ENCODE data around the gene FGF9. TPM values are rescaled to one million over a fixed set of nuclear protein-coding genes. Genes with fewer than 3 reads are reported as not detected.
A peak's percentile ranks its signal among the peaks of the same experiment; 100 is the strongest.

FGF9 gene
- total and polyA plus RNA-seq, 10 donors: 0.06 to 0.26 (median 0.17) TPM; not detected in 4

DNA sequence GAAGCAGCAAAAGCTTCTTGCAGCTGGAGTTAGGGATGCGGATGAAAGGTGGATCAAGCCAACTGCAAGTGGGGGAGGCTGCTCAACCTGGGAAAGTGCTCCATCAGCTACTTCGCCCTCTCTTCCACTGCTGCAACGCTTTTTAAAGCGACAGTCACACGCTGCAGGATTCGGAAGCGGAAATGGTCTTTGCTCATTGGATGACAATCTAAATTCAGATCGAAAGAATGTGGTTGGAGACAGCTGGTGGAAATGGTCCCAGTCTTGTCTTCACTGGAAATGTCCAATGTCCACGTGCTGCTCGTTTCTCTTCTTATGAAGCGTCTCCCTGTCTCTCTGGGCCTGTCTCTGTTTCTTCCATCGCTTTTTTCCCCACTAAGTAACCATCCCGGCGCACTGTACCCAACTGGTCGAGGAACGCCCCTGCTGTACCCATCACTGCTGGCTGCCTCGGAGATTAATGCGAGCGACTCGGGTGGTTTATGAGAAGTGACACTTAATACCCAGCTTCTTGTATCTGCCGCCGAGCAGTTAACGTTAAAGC lies 2.1 kb upstream of the FGF9 start:
- no peak for DNase-seq
- Histone ChIP-seq H3K4me3 (peak overlapping the region; percentile 58 to 88 (median 76)), H3K27me3 (replicated peaks in 1 of 7) (peaks cover 0 to 94% (median 46%) of the 10 kb centered on the region in 7 donors), H3K36me3 (no peaks in the 10 kb centered on the region), H3K27ac (no peak overlapping the region), H3K9me3 (no peaks in the 10 kb centered on the region), H3K4me1 (peaks cover 24 to 54% (median 45%) of the 10 kb centered on the region in 6 donors)
- intact Hi-C loops (cut with DNase I; ENCODE audit: low total_unique reads): no loop called here
- TF ChIP-seq POLR2A (IDR thresholded peaks at IDR 0.05) (no peak), POLR2AphosphoS5 (IDR thresholded peaks at IDR 0.05) (no peak)
- TF ChIP-seq, protein P1, sequence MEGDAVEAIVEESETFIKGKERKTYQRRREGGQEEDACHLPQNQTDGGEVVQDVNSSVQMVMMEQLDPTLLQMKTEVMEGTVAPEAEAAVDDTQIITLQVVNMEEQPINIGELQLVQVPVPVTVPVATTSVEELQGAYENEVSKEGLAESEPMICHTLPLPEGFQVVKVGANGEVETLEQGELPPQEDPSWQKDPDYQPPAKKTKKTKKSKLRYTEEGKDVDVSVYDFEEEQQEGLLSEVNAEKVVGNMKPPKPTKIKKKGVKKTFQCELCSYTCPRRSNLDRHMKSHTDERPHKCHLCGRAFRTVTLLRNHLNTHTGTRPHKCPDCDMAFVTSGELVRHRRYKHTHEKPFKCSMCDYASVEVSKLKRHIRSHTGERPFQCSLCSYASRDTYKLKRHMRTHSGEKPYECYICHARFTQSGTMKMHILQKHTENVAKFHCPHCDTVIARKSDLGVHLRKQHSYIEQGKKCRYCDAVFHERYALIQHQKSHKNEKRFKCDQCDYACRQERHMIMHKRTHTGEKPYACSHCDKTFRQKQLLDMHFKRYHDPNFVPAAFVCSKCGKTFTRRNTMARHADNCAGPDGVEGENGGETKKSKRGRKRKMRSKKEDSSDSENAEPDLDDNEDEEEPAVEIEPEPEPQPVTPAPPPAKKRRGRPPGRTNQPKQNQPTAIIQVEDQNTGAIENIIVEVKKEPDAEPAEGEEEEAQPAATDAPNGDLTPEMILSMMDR (IDR thresholded peaks at IDR 0.05 in 8 of 11, conservative IDR thresholded peaks at IDR 0.05 in 3 of 11): no peak
- WGBS, 5 donors: 6 to 8% (median 7%) methylated on average over 23 of the region's 23 CpGs

DNA sequence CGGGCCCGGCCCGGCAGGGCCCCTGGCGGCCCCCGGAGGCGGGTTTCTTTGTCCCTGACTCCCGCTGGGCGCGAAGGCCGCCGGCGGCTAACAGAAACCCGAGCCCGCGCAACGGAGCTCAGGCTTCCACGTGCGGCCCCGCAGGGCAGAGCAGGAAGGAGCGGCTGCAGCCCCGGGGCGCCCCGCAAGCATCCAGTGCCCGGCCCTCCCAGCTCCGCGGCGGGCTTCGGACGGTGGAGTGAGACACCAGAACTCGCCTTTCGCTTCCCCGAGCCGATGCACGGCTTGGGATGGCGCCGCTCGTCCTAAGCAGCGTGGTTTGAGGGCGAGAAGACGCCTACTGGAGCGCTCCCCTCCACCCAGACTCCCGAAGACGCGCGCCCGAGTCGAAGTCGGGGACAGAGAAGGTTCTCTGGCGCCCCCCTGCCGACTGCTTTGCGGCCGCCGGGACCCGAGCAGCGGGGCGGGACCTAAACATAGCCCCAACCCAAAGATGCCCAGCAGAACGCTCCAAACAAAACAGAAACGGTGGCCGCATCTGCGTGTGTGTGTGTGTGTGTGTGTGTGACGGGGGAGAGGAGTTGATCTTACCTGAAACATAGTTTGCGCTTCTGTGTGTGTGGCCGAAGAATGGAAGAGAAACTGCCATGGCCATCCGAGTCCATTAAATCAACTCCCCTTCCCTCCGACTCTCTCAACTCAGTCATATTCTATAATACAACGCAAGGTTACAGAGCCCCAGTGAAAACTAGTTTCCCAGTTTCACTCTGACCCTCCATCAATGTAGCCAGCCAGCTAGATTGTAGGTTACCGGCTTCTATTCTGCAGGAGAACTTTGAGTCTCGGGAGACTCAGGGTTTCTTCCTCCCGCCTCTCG lies 629 bp upstream of the FGF9 start:
- H3K4me3 ChIP-seq: peak overlapping the region; percentile 58 to 88 (median 76)
- 0 to 2% (median 0%) methylated on average over 33 to 70 of the region's 70 CpGs for WGBS, 5 donors
- H3K4me1 ChIP-seq: peaks cover 27 to 68% (median 59%) of the 10 kb centered on the region in 6 donors
- peak; percentile 90 for DNase-seq
- TF ChIP-seq POLR2A (IDR thresholded peaks at IDR 0.05) (no peak), POLR2AphosphoS5 (IDR thresholded peaks at IDR 0.05) (peak in 2 of 3 donors; percentile 18 to 26)
- TF ChIP-seq, protein P1 (IDR thresholded peaks at IDR 0.05 in 8 of 11, conservative IDR thresholded peaks at IDR 0.05 in 3 of 11): peak in 1 of 11 experiments; percentile 4
- peaks cover 0 to 99% (median 50%) of the 10 kb centered on the region in 7 donors for H3K27me3 ChIP-seq (replicated peaks in 1 of 7)
- H3K36me3 ChIP-seq: no peaks in the 10 kb centered on the region
- intact Hi-C loops (cut with DNase I; ENCODE audit: low total_unique reads): no loop called here
- H3K9me3 ChIP-seq: no peaks in the 10 kb centered on the region
- peak overlapping the region in 4 of 8 donors; percentile 3 to 59 (median 45) for H3K27ac ChIP-seq

DNA sequence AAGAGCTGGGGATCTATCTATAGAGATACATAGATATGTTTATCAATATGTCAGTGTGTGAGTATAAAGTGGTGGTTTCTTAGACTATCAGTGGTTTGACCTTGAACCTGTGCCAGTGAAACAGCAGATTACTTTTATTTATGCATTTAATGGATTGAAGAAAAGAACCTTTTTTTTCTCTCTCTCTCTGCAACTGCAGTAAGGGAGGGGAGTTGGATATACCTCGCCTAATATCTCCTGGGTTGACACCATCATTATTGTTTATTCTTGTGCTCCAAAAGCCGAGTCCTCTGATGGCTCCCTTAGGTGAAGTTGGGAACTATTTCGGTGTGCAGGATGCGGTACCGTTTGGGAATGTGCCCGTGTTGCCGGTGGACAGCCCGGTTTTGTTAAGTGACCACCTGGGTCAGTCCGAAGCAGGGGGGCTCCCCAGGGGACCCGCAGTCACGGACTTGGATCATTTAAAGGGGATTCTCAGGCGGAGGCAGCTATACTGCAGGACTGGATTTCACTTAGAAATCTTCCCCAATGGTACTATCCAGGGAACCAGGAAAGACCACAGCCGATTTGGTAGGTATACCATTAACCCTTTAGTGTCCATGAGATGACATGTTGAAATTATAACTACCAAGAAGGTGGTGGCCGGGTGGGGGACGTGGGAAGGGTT lies 880 bp downstream of the FGF9 start:
- intact Hi-C loops (cut with DNase I; ENCODE audit: low total_unique reads): no loop called here
- WGBS, 5 donors: 2 to 4% (median 4%) methylated on average over 15 of the region's 15 CpGs
- H3K4me1 ChIP-seq: peaks cover 29 to 75% (median 65%) of the 10 kb centered on the region in 6 donors
- no peak overlapping the region for H3K27ac ChIP-seq
- TF ChIP-seq POLR2AphosphoS5 (IDR thresholded peaks at IDR 0.05): no peak
- TF ChIP-seq, protein P1 (IDR thresholded peaks at IDR 0.05 in 8 of 11, conservative IDR thresholded peaks at IDR 0.05 in 3 of 11): no peak
- TF ChIP-seq POLR2A (IDR thresholded peaks at IDR 0.05): no peak
- H3K27me3 ChIP-seq (replicated peaks in 1 of 7): peaks cover 0 to 100% (median 65%) of the 10 kb centered on the region in 7 donors
- peak overlapping the region in 7 of 8 donors; percentile 58 to 88 (median 76) for H3K4me3 ChIP-seq
- DNase-seq: no peak
- H3K36me3 ChIP-seq: no peaks in the 10 kb centered on the region
- no peaks in the 10 kb centered on the region for H3K9me3 ChIP-seq

Data from spleen (tissue), 11 donors.